ENCODE results near the gene INSYN1.

GRCh38 chr15:73781038-73781925, 28.1 kb upstream of the INSYN1 start:
- no peak for TF ChIP-seq CTCF (IDR thresholded peaks at IDR 0.05; ENCODE audit: insufficient read depth, low read length, poor library complexity, severe bottlenecking)
- TF ChIP-seq EZH2phosphoT487 (conservative IDR thresholded peaks at IDR 0.05; ENCODE audit: low read length): no peak
